Stimulated activated naive CD8-positive, alpha-beta T cell treated with anti-CD3 and anti-CD28 coated beads, Interleukin-15, Interleukin-2, amounts not matched to agents 100 U/mL and 50 U/mL, for 24 hours (primary cell): ENCODE results near the gene IQGAP2.
A peak's percentile ranks its signal among the peaks of the same experiment; 100 is the strongest.
"Not testable (repeated sequence)": the region's sequence is repeated elsewhere in the genome, so short reads cannot be mapped to it uniquely, and the experiment has no call there.

ENCODE experiments used
- ATAC-seq: fragments of 150-1000 bp; cut with Tn5 transposase; one replicate; pipeline ENCODE4 v1.10.0; 2021
- DNase-seq: peaks from one replicate; pipeline ENCODE4 v3.0.0; 2021

The IQGAP2 gene

DNA sequence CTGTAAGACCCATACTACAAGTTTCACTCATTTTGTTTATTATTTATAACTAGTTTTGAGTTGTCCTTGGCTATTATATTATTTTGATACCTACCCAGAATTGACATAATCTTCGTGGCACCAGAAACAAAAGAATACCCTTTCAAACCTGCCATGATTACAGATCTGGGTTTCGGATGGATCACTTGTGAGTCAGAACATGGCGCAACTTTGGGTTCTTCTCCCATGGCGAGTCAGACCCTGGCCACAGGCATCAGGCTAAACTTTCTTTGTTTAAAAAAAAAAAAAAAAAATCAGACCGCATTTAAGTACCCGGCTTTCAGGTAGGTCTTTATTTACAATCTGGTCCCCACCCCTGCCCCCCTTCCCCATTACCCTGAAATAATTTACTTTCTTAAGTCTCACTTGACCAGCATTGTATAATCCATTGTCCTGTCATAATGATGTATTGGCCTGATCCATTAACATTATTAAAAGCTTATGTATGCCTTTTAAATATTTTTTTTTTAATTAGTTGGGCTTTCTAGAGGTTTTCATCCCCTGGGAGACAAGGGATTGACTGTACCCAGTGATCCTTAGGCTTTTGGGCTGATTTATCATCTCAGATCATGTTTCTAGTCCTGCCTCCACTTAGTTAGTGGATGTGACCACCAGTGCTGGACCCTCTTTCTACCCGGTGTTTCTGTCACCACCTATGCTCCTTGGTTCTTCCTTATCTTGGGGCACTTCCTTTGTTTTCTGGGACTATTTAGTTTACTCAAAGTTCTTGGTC, 176.3 kb downstream of the IQGAP2 start:
- DNase-seq = no peak
- ATAC-seq = no peak

DNA sequence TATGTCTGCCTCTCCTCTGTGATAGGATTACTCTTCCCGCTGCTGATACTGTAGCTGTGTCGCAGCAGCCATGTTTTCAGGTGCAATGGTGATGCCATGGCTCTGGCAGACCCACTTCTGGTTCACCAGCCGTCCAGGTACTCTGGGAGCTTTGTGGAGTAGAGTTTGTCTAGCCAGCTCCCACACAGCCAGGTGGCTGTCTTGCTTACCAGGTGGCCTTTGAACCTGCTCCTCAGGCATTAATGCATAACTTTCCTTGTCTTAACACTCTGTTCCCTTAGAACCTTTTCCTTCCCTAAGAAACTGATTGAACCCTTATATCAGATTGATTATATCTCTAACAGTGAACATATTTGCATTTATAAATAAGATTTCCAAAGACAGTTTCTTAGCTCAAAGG, 177.9 kb downstream of the IQGAP2 start:
- ATAC-seq = no peak
- DNase-seq = no peak

DNA sequence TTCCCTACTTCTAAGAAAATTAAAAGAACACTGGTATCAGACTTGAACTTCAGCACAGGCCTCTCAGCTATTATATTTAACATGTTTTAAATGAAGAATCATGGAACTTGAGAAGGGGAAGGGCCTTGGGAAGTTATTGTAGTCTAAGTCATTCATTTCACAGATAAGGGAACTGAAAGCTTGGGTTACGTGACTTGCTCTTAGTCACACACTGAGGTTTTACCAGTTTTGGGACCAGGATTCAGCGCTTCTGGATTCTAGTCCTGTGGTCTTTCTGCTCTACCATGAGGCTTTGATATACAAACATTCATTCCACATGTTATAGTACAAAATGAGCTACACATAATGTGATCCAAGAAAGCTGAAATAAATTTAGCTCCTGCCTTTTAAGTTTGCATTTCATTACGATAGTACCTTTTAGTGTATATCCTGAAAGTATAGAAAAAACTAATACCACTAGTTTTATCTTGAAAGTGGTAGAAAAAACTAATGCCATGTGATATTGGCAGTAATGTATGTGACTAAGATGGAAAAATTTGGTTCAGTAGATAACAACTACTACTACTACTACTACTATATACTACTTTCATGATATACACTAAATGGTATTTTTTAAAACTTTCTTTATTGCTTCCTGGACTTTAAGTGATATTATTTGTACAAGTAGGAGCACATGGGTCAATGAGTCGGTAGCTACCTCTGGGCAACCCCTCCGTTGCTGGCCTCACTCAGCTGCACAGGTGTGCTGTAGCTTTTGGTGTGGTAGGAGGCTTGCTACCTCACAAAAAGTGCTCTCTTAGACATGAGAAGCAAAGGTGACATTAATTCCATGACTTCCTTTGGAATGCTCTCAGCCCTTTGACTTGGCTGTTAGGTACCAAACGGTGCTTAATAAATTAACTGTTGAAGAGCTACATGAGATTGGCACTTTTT, 179.4 kb downstream of the IQGAP2 start:
- peak; percentile 94 for ATAC-seq
- peak; percentile 12 for DNase-seq

DNA sequence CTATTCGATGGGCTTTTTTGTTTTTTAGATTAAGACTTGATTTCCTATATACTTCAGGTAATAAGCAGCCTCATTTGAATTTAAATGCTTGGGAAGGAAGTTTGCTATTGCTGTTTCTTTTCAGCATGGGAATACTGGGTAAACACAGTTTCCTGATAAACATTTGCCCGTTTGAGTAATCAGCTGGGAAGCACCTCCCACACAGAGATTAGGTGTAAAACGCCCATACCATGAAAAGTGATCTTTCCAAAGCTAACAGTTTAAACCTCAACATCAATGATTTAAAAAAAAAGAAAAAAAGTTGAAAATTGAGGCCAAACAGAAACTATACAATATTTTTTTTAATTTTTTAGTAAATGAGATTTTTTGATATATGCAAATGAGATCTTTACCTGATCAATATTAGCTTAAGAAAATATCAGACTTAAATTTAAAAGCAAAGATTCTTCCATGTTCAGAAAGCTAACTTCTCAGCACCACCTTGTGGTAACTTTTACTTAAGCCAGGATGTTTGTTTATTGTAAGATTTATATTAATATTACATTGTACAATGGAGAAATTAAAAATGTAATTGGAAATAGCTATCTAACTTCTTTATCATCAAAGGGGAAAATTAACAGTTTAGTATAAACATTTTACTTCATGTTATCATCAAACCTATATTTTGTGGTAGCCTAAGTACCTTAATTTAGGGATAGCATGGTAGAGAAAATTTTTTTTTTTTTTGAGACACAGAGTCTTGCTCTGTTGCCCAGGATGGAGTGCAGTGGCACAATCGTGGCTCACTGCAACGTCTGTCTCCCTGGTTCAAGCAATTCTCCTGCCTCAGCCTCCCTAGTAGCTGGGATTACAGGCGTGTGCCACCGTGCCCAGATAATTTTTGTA, 180.3 kb downstream of the IQGAP2 start:
- DNase-seq (no peak), ATAC-seq (no peak)

DNA sequence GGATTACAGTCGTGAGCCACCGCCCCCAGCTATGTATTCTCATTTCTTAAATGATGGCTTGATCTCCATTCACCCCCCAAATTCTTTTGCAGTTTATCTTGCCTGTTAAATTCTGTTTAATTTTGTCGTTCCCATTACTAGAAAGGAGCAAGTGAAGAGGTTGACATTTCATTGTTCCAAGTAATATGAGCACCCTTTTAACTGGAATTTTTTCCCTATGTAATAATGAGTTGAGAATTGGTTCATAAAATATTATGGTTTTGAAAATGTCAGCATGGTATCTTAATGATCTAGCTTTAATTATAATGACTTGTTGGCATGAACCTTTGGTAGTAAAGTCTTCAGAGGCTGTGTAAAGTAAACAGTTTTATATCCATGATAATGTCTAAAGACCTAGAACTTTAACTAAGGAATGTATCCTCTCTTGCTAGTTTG, 182.7 kb downstream of the IQGAP2 start:
- ATAC-seq (no peak), DNase-seq (no peak)

DNA sequence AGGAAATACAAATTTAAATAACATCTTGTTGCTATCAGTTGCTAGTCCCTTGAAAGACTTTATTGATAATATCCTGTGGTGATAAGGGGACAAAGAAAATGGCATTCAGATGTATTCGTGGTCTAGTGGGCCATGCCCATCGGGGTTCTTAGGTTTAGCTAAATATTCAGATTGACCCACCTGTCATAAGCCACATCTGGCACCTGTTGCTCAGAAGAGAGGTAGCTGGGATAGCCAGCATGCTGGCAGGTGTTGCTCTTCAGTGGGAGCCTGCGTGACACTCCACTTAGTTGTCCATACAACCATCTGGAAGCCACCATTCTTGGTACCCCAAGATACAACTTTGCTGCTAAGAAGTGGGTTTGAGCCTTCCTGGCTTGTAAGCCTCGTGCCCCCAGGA, 183.4 kb downstream of the IQGAP2 start:
- DNase-seq (no peak), ATAC-seq (no peak)

DNA sequence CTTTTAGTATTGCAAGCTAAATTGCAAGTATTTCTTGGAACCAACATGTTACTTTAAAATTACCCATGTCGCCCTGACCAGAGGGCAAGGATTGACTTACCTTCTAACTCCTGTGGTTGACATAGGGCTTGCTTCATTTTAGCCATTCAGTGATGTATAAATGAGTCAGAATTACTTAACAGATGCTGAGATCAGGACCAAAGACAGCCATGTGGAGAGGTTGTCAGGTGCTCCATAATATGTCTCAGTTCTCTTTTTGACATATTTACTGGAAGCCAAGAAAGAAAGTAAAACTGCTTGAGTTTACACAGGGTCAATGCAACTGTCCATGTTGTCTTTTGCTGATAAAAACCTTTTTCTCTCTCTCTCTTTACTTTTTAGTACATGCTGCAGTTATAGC, 186.9 kb downstream of the IQGAP2 start:
- no peak for DNase-seq
- peak; percentile 49 for ATAC-seq

DNA sequence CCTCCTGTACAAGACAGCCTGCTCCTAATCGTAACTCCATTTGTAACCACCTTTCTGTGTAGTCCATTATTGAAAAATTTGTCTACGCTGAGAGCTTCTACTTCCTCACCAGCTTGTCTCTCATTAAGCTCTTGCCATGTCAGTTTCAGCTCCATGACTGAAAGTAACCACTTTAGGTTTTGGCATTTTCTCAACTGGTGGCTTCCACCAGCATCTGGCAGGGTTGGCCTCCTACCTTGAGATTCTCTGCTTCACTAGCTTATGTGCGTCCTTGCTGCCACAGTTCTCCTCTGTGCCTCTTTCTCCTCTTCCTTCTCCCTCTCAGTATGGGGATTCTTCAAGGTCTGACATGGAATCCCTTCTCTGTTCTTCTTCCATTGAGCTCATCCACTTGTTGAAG, 188.3 kb downstream of the IQGAP2 start:
- DNase-seq (no peak), ATAC-seq (no peak)

DNA sequence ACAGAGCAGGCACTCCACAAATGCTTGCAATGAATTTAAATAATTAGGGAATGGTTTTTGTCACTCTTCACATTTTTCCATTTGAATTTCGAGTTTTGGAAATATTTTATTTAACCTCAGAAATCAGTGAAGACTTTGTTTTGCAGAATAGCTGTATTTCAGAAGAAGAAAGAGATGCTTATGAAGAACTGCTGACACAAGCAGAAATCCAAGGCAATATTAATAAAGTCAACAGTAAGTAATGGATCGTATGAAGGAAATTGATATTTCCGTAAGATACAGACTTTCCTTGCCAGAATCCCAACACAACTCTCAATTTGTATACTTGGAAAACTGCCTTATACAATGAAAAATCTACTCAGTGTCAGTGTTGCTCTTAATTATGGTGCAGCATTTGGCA, 189.6 kb downstream of the IQGAP2 start:
- ATAC-seq = no peak
- no peak for DNase-seq

DNA sequence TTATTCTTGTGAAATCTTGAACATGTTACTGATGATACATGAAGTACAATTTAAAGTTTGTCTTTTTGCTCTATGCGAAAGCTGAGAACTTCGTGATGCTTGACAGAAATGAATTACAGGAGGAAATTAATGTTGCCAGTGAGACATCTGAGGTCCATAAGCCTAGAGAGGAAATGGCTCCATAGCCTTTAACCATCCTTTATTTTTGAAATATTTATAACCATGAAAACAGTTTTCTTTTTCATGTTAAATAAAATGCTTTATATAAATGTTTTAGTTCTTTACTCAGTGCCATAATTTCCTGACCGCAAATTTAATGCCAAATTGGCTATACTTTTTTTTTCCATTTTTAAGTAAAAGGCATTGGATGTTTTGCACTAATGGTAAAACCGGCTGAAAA, 191.0 kb downstream of the IQGAP2 start:
- no peak for ATAC-seq
- DNase-seq = no peak

DNA sequence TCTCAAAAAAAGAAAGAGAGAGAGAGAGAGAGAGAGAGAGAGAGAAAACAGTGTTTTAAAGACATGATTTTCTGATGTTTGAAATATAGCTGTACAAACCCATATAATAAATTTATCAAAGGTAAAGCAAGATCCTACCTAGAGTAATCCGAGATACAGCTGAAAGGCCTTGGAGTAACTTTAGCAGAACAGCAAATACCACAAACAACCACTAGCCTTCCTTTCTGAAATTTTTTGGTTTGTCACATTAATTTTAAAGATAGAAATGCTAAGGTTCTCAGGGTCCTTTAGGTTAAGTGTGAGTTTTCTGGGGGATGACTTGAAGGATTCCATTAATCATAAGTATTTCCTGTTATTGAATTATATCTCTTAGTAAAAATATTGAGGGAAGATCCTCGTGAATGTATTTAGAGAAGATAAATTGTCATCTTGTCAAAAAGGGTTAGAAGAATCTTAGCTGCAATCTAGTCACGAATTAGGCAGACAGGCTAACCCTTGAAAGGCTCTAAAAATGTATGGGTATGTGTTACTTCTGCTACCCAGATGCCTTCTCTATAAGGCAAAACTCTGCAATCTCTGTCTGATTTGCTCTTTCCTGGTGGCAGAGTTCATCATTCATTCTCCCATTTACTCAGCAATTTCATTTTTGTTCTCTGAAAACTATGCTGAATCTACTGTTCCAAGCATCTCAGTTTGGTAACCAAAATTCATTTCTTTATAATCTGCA, 192.8 kb downstream of the IQGAP2 start:
- ATAC-seq = no peak
- no peak for DNase-seq

DNA sequence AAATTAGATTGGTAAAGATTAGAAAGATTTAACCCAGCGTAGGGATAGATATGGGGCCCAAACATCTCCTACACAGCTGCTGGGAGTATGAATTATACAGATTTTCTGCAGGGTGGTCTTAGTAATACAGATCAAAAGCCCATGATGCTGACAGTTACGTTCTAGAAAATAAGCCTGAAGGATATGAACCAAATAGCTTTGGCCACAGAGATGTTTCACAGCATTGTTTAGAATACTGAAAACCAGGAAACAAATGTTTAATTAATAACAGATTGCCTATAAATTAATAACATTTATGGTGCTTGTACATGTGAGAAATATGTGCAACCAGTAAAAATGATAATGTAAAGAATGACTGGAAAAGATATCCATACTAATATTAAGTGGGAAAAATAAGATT, 195.4 kb downstream of the IQGAP2 start:
- DNase-seq (no peak), ATAC-seq (no peak)

DNA sequence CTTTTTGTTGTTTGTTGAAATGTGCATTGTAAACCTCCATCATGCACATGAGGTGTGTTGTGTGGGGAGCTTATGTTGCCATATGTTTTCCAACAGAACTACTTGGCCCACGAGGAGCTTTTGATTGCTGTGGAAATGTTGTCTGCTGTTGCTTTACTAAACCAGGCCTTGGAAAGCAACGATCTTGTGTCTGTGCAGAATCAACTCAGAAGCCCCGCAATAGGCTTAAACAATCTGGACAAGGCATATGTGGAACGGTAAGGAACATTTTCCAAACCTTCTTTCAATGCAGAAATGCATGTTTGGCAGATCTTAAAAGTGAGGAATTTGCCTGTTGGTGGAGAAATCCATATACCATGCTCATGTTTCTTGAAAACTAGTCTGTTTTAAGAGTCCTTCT, 197.6 kb downstream of the IQGAP2 start:
- DNase-seq (no peak), ATAC-seq (no peak)

DNA sequence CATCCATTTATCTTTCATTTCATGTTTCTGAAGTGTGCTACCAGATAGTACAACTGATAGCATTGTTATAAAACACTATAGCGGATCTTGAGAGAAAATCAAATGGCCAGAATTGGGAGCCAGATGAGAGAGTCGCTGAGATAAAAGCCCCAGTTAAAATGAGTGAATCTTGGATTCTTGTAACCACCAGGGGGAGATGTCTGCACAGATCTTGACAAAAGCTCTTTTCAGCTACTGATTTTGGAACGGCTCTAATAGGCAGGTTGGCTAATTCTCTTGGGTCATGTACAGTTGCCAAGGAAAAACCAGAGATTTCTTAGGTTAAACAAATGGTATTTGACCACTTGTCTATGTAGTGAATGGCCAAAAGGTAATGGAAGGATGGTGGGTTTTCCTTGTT, 198.4 kb downstream of the IQGAP2 start:
- ATAC-seq = peak; percentile 40

DNA sequence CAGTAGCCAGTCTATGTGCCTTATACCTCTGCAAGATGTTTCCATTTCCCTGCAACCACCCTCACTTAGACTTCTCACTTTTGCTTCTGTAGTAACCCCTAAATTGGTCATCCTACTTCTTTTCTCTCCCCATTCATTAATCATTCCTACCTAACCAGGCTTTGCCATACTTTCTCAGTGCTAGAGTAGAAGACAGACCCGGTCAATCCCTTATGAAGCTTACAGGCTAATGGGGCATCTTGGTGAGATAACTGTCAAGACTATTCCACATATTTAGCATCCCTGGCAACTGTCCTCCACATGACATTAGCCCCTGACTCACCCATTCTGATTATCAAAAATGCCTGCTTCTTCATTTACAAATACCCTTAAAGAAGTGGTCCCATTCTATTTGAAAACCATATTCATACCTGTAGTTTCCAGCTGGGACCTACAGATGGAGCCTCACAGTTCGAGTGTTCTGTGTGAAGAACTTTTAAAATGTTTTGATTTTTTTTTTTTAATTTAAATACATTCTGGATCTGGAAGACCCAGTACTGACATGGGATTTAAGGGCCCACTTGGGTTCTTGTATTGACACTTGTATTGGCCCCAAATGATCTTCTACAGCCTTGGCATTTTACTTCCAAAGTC, 199.1 kb downstream of the IQGAP2 start:
- ATAC-seq = no peak
- no peak for DNase-seq

More for the DNA sequence above, 198.4 kb downstream of the IQGAP2 start:
- DNase-seq = no peak

DNA sequence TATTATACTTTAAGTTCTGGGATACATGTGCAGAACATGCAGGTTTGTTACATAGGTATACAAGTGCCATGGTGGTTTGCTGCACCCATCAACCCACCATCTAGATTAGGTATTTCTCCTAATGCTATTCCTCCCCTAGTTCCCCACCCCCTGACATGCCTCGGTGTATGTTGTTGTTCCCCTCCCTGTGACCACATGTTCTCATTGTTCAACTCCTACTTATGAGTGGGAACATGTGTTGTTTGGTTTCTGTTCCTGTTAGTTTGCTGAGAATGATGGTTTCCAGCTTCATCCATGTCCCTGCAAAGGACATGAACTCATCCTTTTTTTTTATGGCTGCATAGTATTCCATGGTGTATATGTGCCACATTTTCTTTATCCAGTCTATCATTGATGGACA, 200.9 kb downstream of the IQGAP2 start:
- not testable (repeated sequence) for DNase-seq, ATAC-seq

DNA sequence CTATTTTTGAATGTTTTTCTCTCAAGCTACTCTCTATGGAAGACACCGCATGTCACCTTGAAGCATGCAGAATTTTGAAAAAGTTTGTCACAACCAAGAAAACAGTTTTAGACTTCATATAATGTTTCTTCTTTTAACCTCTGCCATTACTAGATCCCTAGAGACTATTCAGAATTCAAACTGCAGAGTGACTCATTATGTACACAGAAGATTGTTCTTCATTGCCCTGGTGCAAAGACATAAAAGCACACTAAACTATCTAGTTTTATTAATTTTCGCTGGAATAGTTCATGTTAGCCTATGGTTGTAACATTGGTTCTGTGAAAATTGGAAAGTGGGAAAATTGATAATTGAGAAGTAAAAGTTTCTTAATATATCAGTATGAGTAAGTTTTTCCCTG, 201.8 kb downstream of the IQGAP2 start:
- ATAC-seq (no peak), DNase-seq (no peak)

DNA sequence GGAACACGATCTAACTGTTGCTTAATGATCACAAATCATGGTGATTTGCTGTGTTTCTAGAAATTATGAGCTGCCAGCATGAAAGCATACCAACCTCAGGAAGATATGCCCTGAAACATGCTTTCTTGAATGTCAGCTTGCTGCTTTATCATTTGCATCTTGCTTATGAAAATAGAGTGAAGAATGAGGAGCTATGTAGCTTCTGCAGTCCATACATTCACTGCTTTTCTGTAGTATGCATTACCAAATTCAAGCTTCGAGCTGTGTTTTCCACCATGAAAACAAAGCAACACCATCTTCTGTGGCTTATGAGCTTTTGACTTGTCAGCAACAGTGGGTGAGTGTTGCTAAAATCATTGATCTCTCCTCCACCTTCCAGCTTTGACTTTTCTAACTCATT, 203.6 kb downstream of the IQGAP2 start:
- no peak for ATAC-seq
- DNase-seq = no peak

DNA sequence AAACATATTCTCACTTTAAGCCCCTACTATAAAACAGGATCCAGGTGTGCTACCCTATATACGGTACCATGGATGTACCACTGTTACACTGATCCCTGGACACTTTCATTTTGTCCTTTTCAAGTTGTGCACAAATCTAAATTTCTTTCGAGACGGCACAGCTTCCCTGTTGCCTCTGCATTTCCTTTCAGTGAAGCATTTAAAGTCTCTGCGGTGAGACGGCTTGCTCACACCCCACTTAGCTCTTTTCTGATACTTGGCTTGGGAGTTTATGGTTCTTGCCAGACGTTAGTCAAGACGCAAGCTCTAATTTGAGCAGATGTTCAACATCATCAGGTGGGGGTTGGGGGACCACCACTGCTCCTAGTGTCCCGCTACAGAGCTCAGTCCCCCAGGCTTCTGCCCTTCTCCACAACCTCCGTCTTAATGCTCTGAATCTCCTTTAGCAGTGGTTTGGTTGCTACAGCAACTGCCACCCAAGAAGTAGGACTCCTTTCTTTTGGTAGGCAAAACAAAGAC, 204.3 kb downstream of the IQGAP2 start:
- ATAC-seq = no peak

DNA sequence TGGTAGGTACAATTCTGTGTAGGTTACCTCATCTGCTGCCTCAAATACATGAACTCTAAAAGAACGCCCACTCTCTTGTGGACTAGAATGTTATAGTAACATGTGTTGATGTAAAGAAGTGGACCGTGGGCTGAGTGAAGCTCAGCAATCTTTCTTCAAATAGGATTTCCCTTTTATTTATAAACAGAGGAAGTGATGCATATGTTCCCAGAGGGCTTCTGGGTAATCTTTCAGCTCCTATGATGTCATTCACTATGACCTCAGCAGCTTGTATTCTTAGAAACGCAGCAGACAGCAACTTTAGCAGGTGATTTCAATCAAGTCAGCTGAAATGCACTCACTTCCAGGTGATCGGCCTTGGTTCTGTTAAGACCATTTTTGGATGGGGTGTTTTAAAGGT, 205.7 kb downstream of the IQGAP2 start:
- ATAC-seq = no peak
- DNase-seq = no peak

More for the DNA sequence above, 204.3 kb downstream of the IQGAP2 start:
- DNase-seq = no peak

DNA sequence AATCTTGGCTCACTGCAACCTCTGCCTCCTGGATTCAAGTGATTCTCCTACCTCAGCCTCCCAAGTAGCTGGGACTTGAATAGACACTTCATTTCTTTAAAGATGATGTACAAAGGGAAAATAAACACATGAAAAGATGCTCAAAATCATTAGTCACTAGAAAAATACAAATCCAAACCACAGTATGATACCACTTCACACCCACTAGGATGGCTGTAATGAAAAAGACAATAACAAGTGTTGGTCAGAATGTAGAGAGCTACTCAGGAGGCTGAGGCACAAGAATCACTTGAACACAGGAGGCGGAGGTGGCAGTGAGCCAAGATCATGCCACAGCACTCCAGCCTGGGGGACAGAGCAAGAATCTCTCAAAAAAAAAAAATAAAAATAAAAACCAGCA, 207.1 kb downstream of the IQGAP2 start:
- ATAC-seq (no peak), DNase-seq (no peak)
